Testis (tissue), 2 donors: ENCODE measurements around the gene RAD21L1.

Source experiments
- POLR2A ChIP-seq: fragments of 450-650 bp; IDR thresholded peaks from one replicate; pipeline ENCODE4 v1.6.1; 2017; ENCODE audit warnings: antibody characterized with exemption, mild to moderate bottlenecking, moderate library complexity
- TF ChIP-seq, protein P1 (sequence below), 3 experiments: fragments of 450-650 bp in 2 of 3; fragments of 200-600 bp in 1 of 3; sonication (generic) in 1 of 3; IDR thresholded peaks; one replicate each; pipeline ENCODE4 v1.5.1; 2016 to 2019; ENCODE audit warnings: antibody characterized with exemption in 3 of 3, mild to moderate bottlenecking in 2 of 3, moderate library complexity in 1 of 3

DNA sequence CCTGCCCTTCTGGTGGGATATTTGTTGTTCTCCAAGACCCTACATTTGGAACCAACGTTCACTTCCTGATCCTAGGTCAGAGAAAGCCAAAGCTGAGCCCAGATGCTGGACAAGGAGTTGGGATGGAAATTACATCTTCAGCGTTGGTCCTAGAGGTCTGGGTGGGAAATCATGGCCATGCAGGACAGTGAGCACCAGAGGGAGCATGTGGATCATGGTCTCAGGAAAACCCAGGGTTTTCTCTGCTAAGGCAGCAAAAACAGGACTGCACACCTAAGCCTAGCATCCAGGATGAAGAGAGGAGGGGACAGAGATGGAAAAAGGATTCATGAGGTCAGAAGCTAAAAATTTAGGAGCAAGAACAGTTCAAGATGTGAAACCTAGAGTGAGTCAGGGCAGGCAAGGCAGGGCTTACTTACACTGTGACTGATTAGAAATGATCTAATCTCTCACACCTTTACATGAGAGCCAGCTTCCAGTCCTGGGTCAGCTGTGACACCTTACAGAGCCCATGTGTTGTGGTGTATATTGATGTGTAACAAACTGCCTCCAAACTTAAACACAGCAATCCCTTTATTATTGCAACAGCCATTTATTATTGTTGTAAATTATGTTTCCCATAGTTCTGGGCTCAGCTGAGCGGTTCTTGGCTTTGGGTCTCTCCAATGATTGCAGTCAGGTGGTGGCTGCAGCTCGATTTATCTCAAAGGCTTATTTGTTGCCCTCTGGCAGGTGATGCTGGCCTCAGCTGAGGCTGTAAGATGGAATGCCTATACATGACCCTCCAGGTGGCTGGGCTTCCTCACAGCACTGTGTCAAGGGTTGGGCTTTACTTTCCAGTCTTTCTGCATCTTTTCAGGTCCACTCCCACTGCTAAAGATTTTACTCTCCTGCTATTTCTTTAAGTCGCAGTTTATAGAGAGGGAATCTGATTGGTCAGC lies 16.1 kb upstream of the RAD21L1 start:
- TF ChIP-seq POLR2A = no peak
- TF ChIP-seq, protein P1, sequence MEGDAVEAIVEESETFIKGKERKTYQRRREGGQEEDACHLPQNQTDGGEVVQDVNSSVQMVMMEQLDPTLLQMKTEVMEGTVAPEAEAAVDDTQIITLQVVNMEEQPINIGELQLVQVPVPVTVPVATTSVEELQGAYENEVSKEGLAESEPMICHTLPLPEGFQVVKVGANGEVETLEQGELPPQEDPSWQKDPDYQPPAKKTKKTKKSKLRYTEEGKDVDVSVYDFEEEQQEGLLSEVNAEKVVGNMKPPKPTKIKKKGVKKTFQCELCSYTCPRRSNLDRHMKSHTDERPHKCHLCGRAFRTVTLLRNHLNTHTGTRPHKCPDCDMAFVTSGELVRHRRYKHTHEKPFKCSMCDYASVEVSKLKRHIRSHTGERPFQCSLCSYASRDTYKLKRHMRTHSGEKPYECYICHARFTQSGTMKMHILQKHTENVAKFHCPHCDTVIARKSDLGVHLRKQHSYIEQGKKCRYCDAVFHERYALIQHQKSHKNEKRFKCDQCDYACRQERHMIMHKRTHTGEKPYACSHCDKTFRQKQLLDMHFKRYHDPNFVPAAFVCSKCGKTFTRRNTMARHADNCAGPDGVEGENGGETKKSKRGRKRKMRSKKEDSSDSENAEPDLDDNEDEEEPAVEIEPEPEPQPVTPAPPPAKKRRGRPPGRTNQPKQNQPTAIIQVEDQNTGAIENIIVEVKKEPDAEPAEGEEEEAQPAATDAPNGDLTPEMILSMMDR (IDR thresholded peaks at IDR 0.05) = no peak
